Measurements from ENCODE around the gene CNTD1.

GRCh38 chr17:42767512-42767911 lies 31.1 kb upstream of the CNTD1 start:
- no peak for TF ChIP-seq CTCF (conservative IDR thresholded peaks at IDR 0.05; ENCODE audit: low read depth, low read length)
- no peak for TF ChIP-seq RCOR1 (IDR thresholded peaks at IDR 0.05; ENCODE audit: insufficient replicate concordance, low read length)
- TF ChIP-seq POLR2A (IDR thresholded peaks at IDR 0.05; ENCODE audit: low read depth, low read length), result no peak
- TF ChIP-seq RAD21 (IDR thresholded peaks at IDR 0.05; ENCODE audit: low read length), result no peak
- no peak for TF ChIP-seq MAZ (IDR thresholded peaks at IDR 0.05; ENCODE audit: borderline replicate concordance, low read depth, low read length)
- TF ChIP-seq, protein P1, sequence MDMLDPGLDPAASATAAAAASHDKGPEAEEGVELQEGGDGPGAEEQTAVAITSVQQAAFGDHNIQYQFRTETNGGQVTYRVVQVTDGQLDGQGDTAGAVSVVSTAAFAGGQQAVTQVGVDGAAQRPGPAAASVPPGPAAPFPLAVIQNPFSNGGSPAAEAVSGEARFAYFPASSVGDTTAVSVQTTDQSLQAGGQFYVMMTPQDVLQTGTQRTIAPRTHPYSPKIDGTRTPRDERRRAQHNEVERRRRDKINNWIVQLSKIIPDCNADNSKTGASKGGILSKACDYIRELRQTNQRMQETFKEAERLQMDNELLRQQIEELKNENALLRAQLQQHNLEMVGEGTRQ (IDR thresholded peaks at IDR 0.05; ENCODE audit: low read depth, low read length), result no peak
- TF ChIP-seq BHLHE40 (IDR thresholded peaks at IDR 0.05; ENCODE audit: low read depth, low read length), result no peak
- no peak for TF ChIP-seq SMC3 (IDR thresholded peaks at IDR 0.05; ENCODE audit: low read depth, low read length)
- TF ChIP-seq CEBPB (IDR thresholded peaks at IDR 0.05; ENCODE audit: low read depth, low read length), result no peak
- no peak for TF ChIP-seq MXI1 (IDR thresholded peaks at IDR 0.05; ENCODE audit: borderline replicate concordance, low read depth, low read length)
